ENCODE results near the gene DDX21.

DDX21 gene

DNA sequence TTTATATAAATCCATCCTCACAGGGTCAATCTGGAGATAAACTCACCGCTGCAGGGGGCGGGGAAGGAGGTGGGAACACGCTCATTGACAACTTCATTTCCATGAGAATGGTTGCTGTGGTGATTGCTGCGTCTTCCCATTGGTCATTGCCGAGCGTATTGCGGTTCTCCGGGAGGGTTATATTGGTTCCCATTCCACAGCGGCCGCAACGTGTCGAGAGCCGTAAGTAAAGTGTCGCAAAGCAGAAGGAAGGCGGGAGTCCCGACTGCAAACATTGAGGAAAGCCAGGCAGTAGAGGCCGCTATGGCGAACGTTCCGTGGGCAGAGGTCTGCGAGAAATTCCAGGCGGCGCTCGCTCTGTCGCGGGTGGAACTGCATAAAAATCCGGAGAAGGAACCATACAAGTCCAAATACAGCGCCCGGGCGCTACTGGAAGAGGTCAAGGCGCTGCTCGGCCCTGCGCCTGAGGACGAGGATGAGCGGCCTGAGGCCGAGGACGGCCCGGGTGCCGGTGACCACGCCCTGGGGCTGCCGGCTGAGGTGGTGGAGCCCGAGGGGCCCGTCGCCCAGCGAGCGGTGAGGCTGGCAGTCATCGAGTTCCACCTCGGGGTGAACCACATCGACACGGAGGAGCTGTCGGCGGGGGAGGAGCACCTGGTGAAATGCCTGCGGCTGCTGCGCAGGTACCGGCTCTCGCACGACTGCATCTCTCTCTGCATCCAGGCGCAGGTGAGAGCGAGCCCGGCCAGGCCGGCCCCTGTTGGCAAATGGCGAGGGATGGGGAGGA lies 32.8 kb downstream of the DDX21 start, which contains the start of gene KIFBP:
KIFBP (plus strand) TSS at position 274 of the 787 bp plus-strand sequence; CDS start at position 304, 30 bp downstream.
- TF ChIP-seq, protein P1, sequence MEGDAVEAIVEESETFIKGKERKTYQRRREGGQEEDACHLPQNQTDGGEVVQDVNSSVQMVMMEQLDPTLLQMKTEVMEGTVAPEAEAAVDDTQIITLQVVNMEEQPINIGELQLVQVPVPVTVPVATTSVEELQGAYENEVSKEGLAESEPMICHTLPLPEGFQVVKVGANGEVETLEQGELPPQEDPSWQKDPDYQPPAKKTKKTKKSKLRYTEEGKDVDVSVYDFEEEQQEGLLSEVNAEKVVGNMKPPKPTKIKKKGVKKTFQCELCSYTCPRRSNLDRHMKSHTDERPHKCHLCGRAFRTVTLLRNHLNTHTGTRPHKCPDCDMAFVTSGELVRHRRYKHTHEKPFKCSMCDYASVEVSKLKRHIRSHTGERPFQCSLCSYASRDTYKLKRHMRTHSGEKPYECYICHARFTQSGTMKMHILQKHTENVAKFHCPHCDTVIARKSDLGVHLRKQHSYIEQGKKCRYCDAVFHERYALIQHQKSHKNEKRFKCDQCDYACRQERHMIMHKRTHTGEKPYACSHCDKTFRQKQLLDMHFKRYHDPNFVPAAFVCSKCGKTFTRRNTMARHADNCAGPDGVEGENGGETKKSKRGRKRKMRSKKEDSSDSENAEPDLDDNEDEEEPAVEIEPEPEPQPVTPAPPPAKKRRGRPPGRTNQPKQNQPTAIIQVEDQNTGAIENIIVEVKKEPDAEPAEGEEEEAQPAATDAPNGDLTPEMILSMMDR (IDR thresholded peaks at IDR 0.05; ENCODE audit: low read depth, low read length), result peak; percentile 62
- H3K4me3 ChIP-seq (replicated peaks in 1 of 2; ENCODE audit: low read depth in 2 of 2, low read length in 2 of 2), result peak within 1 kb of the TSS; percentile 79 to 96
- peak; percentile 98 to 99 for DNase-seq (ENCODE audit: low read depth in 2 of 2)

DNA sequence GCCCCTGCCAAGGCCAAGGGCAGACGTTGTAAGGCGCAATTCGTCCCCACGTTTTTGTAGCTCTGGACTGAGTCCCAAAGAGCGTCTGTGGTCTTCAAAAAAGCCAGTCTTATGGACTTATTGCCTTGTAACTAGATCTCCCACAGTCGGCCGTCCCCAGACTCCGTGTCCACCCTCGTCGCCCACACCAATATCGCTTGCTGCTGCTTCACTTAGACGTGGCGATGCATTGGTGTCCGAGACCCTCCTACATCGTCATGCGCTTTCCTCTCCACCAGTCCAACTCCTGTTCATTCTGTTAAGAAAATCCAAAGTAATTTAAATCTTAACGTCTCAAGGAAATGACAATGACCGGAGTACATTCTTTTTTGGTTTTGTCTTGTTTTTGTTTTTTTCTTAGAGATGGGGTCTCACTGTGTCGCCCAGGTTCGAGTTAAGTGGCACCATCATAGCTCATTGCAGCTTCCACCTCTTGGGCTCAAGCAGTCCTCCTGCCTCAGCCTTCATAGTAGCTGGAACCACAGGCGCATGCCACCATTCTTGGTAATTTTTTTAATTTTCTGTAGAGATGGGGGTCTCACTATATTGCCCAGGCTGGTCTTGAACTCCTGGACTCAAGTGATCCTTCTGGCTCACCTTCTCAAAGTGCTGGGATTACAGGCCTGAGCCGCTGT lies 33.5 kb downstream of the DDX21 start:
- peak overlapping the region; percentile 79 to 96 for H3K4me3 ChIP-seq (replicated peaks in 1 of 2; ENCODE audit: low read depth in 2 of 2, low read length in 2 of 2)
- TF ChIP-seq, protein P1 (IDR thresholded peaks at IDR 0.05; ENCODE audit: low read depth, low read length), result no peak
- DNase-seq (ENCODE audit: low read depth in 2 of 2), result peak; percentile 19 to 23

DNA sequence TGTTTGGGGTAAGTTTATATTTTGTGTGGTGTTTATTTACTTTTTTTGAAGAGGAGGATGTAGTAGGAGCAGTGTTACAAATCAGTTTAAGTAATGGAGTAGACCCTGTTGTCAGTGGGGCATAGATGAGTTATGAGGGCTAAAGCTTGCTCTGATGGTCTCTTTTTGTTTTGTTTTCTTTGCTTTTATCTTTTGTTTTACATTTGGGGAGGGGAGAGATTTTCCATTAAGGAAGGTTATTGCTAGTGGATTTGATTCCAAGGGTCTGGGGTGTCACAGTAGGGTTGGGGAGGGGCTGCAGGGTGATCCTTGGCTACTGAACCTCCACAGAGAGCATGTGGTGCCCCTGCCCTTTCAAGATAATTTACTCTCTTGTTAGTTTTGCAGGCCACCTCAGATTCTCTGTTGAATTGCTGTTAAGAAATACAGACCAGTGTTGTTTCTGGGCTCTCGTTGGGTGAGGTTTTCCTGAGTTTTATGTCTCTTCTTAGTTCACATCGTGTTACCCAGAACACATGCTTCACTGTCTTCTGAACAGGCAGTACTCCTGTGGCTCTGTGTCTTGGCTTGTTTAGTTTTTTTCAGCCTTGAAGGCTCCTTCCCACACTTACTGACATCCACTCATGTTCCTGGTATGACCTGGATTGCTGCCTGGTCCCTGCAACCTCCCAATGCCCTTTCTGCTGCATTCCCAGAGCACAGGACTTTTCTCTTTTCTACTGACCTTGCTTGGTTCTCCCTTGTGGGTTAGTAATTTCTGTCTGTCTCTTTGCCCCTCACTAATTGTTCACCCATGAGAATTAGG lies 36.9 kb downstream of the DDX21 start:
- no peak overlapping the region for H3K4me3 ChIP-seq (replicated peaks in 1 of 2; ENCODE audit: low read depth in 2 of 2, low read length in 2 of 2)
- DNase-seq (ENCODE audit: low read depth in 2 of 2), result peak; percentile 92 to 93
- TF ChIP-seq, protein P1 (IDR thresholded peaks at IDR 0.05; ENCODE audit: low read depth, low read length), result no peak

DNA sequence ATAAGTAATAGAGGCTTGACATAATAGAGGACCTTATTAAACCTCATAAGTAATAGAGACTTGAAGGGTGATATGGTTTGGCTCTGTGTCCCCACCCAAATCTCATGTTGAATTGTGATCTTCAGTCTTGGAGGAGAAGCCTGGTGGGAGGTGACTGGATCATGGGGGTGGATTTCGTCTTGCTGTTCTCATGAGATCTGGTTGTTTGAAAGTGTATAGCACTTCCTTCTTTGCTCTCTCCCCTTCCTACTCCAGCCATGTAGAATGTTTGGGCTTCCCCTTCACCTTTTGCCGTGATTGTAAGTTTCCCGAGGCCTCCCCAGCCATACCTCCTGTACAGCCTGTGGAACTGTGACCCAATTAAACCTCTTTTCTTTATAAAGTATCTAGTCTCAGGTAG lies 41.2 kb downstream of the DDX21 start:
- no peak for DNase-seq (ENCODE audit: low read depth in 2 of 2)
- H3K4me3 ChIP-seq (replicated peaks in 1 of 2; ENCODE audit: low read depth in 2 of 2, low read length in 2 of 2), result no peak overlapping the region
- TF ChIP-seq, protein P1 (IDR thresholded peaks at IDR 0.05; ENCODE audit: low read depth, low read length), result no peak

DNA sequence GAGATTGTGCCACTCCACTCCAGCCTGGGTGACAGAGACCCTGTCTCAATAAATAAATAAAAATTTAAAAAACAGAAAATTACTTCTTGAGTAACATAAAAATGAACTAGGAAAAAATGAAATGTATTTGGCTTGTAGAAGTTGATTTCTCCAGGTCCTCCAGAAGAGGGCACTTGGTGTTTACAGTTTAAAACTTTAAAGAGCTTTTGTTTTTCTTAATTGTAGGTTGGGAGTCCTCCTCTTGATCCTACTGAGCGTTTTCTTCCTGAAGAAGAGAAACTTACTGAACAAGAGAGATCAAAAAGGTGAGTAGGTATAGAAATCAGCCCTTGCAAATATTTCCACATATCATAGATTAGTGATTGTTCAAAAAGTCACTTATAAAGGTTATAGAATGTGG lies 48.9 kb downstream of the DDX21 start:
- no peak overlapping the region for H3K4me3 ChIP-seq (replicated peaks in 1 of 2; ENCODE audit: low read depth in 2 of 2, low read length in 2 of 2)
- TF ChIP-seq, protein P1 (IDR thresholded peaks at IDR 0.05; ENCODE audit: low read depth, low read length), result peak; percentile 48
- peak; percentile 81 to 83 for DNase-seq (ENCODE audit: low read depth in 2 of 2)

DNA sequence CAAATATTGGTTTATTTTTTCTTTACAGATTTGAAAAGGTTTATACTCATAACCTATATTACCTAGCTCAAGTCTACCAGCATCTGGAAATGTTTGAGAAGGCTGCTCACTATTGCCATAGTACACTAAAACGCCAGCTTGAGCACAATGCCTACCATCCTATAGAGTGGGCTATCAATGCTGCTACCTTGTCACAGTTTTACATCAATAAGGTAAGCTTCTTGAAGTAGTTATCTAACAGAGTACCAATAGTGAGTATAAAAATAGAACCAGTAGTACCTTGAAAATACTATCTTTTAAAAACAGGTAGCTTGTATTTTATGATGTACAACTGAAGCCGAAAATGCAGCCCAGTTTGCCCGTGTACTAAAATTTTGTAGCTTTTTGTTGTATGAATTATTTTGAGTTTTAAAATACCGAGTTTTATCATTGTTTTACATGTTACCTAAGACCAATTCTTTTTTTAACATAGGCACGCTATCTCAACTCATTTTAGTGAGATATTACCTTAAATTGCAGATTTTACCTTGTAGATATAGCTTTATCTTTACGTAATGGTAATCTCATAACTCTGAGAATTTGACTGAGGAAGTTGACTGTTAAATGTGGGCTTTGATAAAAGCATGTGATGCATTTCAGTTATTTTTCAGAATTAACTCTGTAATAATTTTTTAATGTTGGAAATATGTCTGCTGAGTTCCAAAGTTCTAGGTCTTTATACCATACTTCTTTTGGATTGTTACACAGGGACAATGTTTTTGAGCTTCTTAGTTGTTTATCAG lies 49.9 kb downstream of the DDX21 start:
- TF ChIP-seq, protein P1 (IDR thresholded peaks at IDR 0.05; ENCODE audit: low read depth, low read length), result no peak
- no peak for DNase-seq (ENCODE audit: low read depth in 2 of 2)
- H3K4me3 ChIP-seq (replicated peaks in 1 of 2; ENCODE audit: low read depth in 2 of 2, low read length in 2 of 2), result no peak overlapping the region

All from cardiac fibroblast (primary cell).